CD4-positive, alpha-beta T cell treated with Interleukin-17A for 4 hours (primary cell): ENCODE data around the gene MOB3C.

ENCODE experiments used
- DNase-seq: peaks from one replicate; pipeline ENCODE4 v3.0.0-alpha.2; 2020; ENCODE audit warnings: mixed read lengths

The MOB3C gene

GRCh38 chr1:46637444-46638083 lies 21.0 kb upstream of the MOB3C start:
- no peak for DNase-seq

- DNase-seq, result no peak
Observed at GRCh38 chr1:46635205-46635604, 18.6 kb upstream of the MOB3C start.

DNA sequence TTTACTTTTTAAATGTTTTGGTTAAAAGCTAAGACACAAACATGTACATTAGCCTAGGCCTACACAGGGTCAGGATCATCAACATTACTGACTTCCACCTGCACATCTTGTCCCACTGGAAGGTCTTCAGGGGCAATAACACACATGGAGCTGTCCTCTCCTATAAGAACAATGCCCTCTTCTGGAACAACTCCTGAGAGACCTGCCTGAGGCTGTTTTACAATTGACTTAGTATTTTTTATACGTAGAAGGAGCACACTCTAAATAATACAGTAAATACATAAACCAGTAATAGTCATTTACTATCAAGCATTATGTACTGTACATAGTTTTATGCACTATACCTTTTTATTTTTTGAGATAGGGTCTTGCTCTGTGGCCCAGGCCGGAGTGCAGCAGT lies 14.1 kb upstream of the MOB3C start:
- DNase-seq, result no peak

GRCh38 chr1:46623743-46624644 lies 7.4 kb upstream of the MOB3C start:
- DNase-seq, result no peak

DNA sequence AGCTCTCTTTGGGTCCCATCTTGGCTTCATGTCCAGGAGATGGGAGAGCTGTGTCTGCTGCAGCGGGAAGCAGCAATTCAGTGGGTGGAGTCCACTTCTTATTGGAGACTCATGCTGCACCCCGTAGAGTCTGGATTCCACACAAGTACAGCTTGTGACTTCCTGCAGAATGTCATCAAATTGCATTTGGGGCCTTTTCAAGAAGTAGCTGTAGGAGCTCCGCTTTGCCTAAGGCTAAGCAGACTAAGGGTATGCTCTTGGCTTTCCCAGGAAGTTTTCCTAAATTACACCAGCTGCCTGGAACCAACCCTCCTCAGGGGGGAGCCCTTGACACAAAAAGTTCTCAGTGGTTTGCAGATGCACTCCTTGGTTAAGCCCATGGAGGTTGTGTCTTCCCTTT lies 5.7 kb upstream of the MOB3C start:
- DNase-seq, result no peak

- no peak for DNase-seq
Observed at GRCh38 chr1:46621930-46622329, 5.3 kb upstream of the MOB3C start.

DNA sequence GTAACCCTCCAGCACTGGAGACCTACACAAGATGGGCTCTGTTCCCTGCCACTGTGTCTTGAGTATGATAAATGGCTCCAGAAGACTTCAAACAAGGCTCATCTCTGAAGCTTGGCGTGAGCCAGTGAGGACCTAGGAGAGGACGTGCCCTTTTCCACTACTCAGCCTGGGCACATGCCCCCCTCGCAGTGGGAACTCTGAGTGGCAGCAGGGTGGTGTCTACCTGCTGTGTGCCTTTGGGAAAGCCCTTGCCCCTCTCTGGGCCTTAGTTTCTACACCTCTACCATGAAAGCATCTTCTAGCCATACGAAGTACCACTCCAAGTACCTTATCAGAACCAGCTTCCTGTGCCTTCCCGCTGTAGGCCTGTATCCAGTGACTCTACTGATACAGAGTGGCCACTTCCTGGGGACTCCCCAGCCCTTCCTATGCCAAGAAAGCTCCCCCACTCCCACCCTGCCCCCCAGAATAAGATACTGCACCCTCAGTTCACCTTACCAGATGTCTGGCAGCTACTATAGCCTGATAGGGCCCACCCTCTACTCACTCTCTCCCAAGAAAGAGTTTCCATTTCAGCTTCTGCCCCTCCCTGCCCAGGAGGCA lies 3.1 kb upstream of the MOB3C start:
- no peak for DNase-seq

- no peak for DNase-seq
Observed at GRCh38 chr1:46618754-46619415, 2.3 kb upstream of the MOB3C start.

- DNase-seq, result no peak
Observed at GRCh38 chr1:46617833-46618232, 1.2 kb upstream of the MOB3C start.

GRCh38 chr1:46617108-46617800 lies 643 bp upstream of the MOB3C start:
- no peak for DNase-seq

DNA sequence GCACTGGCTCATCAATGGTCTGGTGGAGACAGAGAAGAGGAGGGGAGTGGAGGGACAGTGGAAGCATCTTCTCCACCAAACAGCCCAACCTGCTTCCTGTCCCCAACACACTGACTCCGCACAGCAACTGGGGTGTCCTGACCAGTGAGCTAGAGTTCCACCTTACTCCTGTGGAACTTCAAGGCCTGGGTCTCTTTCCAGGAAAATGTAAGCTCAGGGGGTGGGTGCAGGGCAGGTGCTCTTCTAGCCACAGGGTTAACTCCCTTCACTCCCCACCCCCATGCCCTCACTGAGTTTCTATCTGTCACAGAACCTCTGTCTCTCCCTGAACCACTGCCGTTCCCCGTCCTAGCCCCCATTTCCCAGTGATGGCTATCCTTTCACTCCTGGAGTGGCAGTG lies 876 bp downstream of the MOB3C start:
- peak; percentile 14 for DNase-seq

- no peak for DNase-seq
Observed at GRCh38 chr1:46615088-46615487, 1.5 kb downstream of the MOB3C start.

GRCh38 chr1:46614604-46614984 lies 2.0 kb downstream of the MOB3C start:
- no peak for DNase-seq

- DNase-seq, result peak; percentile 66
Observed at GRCh38 chr1:46613661-46614603, 2.7 kb downstream of the MOB3C start.

DNA sequence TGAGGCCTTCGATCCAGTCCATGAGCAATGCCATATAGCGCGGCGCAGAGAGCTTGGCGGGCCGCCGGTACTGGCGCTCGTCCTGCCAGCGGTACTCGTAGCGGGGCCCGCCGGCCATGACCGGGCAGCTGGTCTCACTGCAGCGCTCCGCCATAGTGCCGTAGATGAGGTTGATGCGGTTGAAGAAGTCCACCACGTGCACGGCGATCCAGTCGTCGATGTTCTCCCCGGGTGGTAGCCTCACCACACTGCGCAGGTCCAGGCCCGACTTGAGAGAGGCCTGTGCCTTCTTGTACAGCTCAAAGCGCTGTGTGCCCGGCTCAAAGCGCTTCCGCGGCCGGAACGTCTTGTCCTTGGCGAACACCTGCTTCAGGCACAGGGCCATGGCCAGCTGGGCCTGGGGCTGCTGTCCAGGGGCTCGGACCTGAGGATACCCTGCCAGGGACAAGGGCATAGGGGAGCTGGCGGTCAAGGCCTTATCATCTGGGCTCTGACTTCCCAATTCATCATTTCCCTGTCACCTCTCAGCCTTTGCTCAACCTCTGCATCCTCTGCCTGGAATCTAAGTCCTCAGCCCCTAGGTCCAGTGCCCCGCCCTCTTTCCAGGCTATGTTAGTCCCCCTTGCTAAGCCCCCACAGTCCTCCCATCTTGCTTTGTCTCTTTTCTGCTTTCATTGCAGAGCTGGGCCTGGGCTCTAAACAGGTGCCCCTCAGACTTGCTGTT lies 3.5 kb downstream of the MOB3C start:
- DNase-seq, result no peak

- no peak for DNase-seq
Observed at GRCh38 chr1:46611691-46612221, 4.9 kb downstream of the MOB3C start.

- DNase-seq, result no peak
Observed at GRCh38 chr1:46607345-46608130, 9.1 kb downstream of the MOB3C start.

DNA sequence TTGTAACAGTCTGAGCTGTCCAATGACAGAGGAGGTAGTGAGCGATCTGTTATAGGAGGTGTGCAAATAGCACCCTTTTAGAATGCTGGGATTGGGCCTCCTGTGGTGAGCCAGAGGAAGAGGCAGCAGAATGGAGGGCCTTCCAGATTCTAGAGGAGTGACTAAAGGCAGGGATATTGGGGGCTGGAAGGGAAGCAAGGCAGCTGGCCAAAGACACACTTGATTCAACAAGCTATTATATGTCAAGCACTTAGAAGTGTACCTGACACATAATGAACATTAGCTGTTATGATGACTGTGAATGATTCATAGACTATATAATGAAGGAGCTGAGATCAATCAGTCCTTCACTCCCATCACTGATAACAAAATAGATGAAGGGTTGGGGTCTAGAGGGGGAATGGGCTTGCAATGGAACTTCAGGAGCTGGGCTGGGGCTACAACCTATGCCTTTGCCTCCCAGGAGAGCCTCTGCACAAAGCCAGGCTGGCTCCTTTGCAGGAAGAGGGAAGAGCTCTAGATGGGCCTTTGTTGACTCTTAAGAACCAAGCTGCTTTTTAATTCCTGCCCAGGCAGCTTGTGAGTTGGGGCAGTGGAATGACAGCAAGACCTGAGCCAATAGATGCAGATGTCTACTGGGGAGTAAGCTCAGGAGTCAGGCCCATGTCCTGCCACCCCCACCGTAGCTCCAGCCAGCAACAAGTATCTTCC lies 10.2 kb downstream of the MOB3C start:
- DNase-seq, result no peak

GRCh38 chr1:46605232-46605631 lies 11.4 kb downstream of the MOB3C start:
- peak; percentile 46 for DNase-seq
